ENCODE measurements around the gene TM2D1. TPM values are rescaled to one million over a fixed set of nuclear protein-coding genes. Genes with fewer than 3 reads are reported as not detected.

The TM2D1 gene
- total and polyA plus RNA-seq, 10 of the 15 experiments (the other 5 are each of a cell fraction or from before 2014, with no cell fraction given): 21.0 to 46.6 (median 36.7) TPM

- Histone ChIP-seq H3K4me2 (ENCODE audit: control insufficient read depth, insufficient read depth) (peak overlapping the region; percentile 88), H3K27ac (ENCODE audit: control insufficient read depth, insufficient read depth) (no peak overlapping the region), H4K20me1 (ENCODE audit: control insufficient read depth, insufficient read depth) (no peaks in the 10 kb centered on the region), H3K4me3 (peak overlapping the region; percentile 83), H3K36me3 (ENCODE audit: control insufficient read depth in 2 of 2, insufficient read depth in 2 of 2, low read length in 1 of 2) (no peaks in the 10 kb centered on the region), H3K79me2 (ENCODE audit: control insufficient read depth, insufficient read depth, low read length) (peaks cover 1% of the 10 kb centered on the region; the same call in 1 of the 2 replicates), H3K9ac (ENCODE audit: control insufficient read depth, insufficient read depth, low read length) (peak overlapping the region; percentile 77), H3K27me3 (replicated peaks in 1 of 2; ENCODE audit: control insufficient read depth in 2 of 2, insufficient read depth in 2 of 2, low read length in 1 of 2) (no peaks in the 10 kb centered on the region), H3K4me1 (ENCODE audit: control insufficient read depth, insufficient read depth, low read length) (peaks cover 6% of the 10 kb centered on the region), H3K9me3 (replicated peaks; ENCODE audit: control insufficient read depth, insufficient read depth, low read length) (no peaks in the 10 kb centered on the region), H2AFZ (ENCODE audit: control insufficient read depth, low read depth, low read length) (peak overlapping the region; percentile 85)
- CTCF ChIA-PET: interaction anchor here (1.2 kb wide), 1 partner anchor 41 kb away, joined by 3 read pairs; no protein-coding TSS in a partner anchor
- no peak for DNase-seq (ENCODE audit: low read depth, low spot score)
- FAIRE-seq: no peak
- in situ Hi-C loops (cut with MboI) (no loop called here), intact Hi-C loops (cut with micrococcal nuclease; ENCODE audit: unreplicated experiment) (loop anchor here (2.0 kb wide), 1 partner anchor 18 kb away; the partner anchor contains the start of gene TM2D1)
- RAD21 ChIA-PET (ENCODE audit: unreplicated experiment): no interaction called here
- SMC1A ChIA-PET (ENCODE audit: uncharacterized antibody, unreplicated experiment): interaction anchor here (0.5 to 0.6 kb wide), 2 partner anchors 11 to 40 kb away, joined by 3 read pairs; no protein-coding TSS in a partner anchor
- POLR2A ChIA-PET: no interaction called here
- peak; percentile 78 for ATAC-seq
- whole genome bisulfite sequencing (ENCODE audit: insufficient coverage, insufficient replicate concordance, low lambda C conversion rate, missing lambda C conversion rate): 19% methylated on average over 51 of the region's 74 CpGs
- BruUV-seq (replicated peaks): no TSS peak
- 0 out of 3 replicates have a peak, but pooled peaks of 1 of the 2 experiments have one; percentile 47 for TF ChIP-seq EGR1 (IDR thresholded peaks at IDR 0.05; ENCODE audit: borderline replicate concordance in 1 of 2, low read depth in 2 of 2, low read length in 2 of 2)
- 0 out of 2 replicates have a peak, but pooled peaks have one; percentile 38 for TF ChIP-seq ZNF687 (IDR thresholded peaks at IDR 0.05)
- no peak for TF ChIP-seq POLR2A (IDR thresholded peaks at IDR 0.05; ENCODE audit: low read depth, low read length)
- no peak for TF ChIP-seq SREBF1 (IDR thresholded peaks at IDR 0.05; ENCODE audit: low read length)
- peak; percentile 71 for TF ChIP-seq NR2C1 (IDR thresholded peaks at IDR 0.05)
- TF ChIP-seq LARP7 (IDR thresholded peaks at IDR 0.05): no peak
- peak; percentile 48; the same call in 1 of the 2 replicates for TF ChIP-seq ZBTB33 (IDR thresholded peaks at IDR 0.05)
- TF ChIP-seq ZNF274 (IDR thresholded peaks at IDR 0.05; ENCODE audit: insufficient read depth, insufficient read length): no peak
- peak; percentile 76; the same call in 1 of the 2 replicates for TF ChIP-seq MLLT1 (IDR thresholded peaks at IDR 0.05)
- TF ChIP-seq ZNF207 (IDR thresholded peaks at IDR 0.05; ENCODE audit: borderline replicate concordance): no peak
- no peak for TF ChIP-seq HDGF (IDR thresholded peaks at IDR 0.05)
- no peak for TF ChIP-seq ZNF384 (IDR thresholded peaks at IDR 0.05; ENCODE audit: borderline replicate concordance, low read depth, low read length)
- TF ChIP-seq KDM1A (IDR thresholded peaks at IDR 0.05; ENCODE audit: borderline replicate concordance): no peak
- peak; percentile 62; the same call in 1 of the 2 replicates for TF ChIP-seq NR2F1 (conservative IDR thresholded peaks at IDR 0.05)
- no peak for TF ChIP-seq ESRRA (IDR thresholded peaks at IDR 0.05; ENCODE audit: low read length)
- TF ChIP-seq JUND (IDR thresholded peaks at IDR 0.05; ENCODE audit: low read depth, low read length): no peak
- no peak for TF ChIP-seq CHD1 (IDR thresholded peaks at IDR 0.05; ENCODE audit: low read depth, low read length)
- 0 out of 2 replicates have a peak, but pooled peaks have one; percentile 53 for TF ChIP-seq ZNF217 (IDR thresholded peaks at IDR 0.05)
Measured at GRCh38 chr1:61742620-61743430, 17.9 kb upstream of the TM2D1 start.

Data from GM12878 (cell line).